K562 (cell line): ENCODE measurements around the gene MIDN. TPM values are rescaled to one million over a fixed set of nuclear protein-coding genes. Genes with fewer than 3 reads are reported as not detected.
A peak's percentile ranks its signal among the peaks of the same experiment; 100 is the strongest.

Experiments used
- ATAC-seq: fragments of 200-7000 bp; cut with Tn5 transposase; 3 replicates; pipeline ENCODE4 v1.9.1; 2020; ENCODE audit warnings: moderate library complexity
- BruUV-seq: library from RNA; stranded (reverse); fragments of 400-500 nt; replicated peaks from 2 replicates; lab custom pipeline; 2021; lab: Mats Ljungman, UMichigan
- CTCF ChIA-PET: fragments of 300-600 bp; formaldehyde crosslinking; extraction: SDS; loops from one replicate; lab custom pipeline; 2021; ENCODE audit warnings: low intra/inter-chr PET ratio; lab: Yijun Ruan, JAX
- POLR2A ChIA-PET: fragments of 300-600, 350-650 bp; sonication (Branson Sonifier 250); formaldehyde crosslinking; extraction: SDS; loops from one replicate; lab custom pipeline; 2021; ENCODE audit warnings: antibody characterized with exemption, inconsistent platforms; lab: Yijun Ruan, JAX
- DNase-seq, 4 experiments: peaks; one replicate each; pipeline versions ENCODE4 v3.0.0 to v3.0.0-alpha.2; 2011 to 2018; ENCODE audit warnings: low spot score in 3 of 4, mixed read lengths in 3 of 4; ENCODE audit errors: extremely low read depth in 1 of 4
- FAIRE-seq: peaks from 2 replicates; lab custom pipeline; 2011; peaks lifted over from hg19 to GRCh38; lab: Jason Lieb, UNC
- H2AFZ ChIP-seq: 2 replicates; pipeline ENCODE4 v1.6.0; 2011; ENCODE audit warnings: low read depth, low read length, control low read depth, inconsistent platforms
- H3K27ac ChIP-seq: fragments of 200-600 bp; 3 replicates; pipeline ENCODE4 v1.8.0; 2011; ENCODE audit warnings: low read depth, mild to moderate bottlenecking, control low read depth, inconsistent platforms, low read length, moderate library complexity, mixed read lengths; ENCODE audit errors: extremely low read depth
- H3K27me3 ChIP-seq, 2 experiments: fragments of 300-600 bp in 1 of 2; 2 replicates in 1 of 2; 3 replicates in 1 of 2; pipeline versions ENCODE4 v1.6.0 to v1.8.0; 2011; ENCODE audit warnings: inconsistent platforms in 2 of 2, low read length in 2 of 2, mild to moderate bottlenecking in 1 of 2, mixed read lengths in 1 of 2, moderate library complexity in 1 of 2; ENCODE audit not compliant: control insufficient read depth in 2 of 2, insufficient read depth in 2 of 2
- H3K36me3 ChIP-seq: fragments of 300-600 bp; 3 replicates; pipeline ENCODE4 v1.8.0; 2011; ENCODE audit warnings: mild to moderate bottlenecking, low read length, inconsistent platforms; ENCODE audit not compliant: control insufficient read depth, insufficient read depth
- H3K4me1 ChIP-seq, 2 experiments: fragments of 200-600 bp in 1 of 2; replicated peaks in 1 of 2; 2 replicates in 1 of 2; 3 replicates in 1 of 2; pipeline versions ENCODE4 v1.5.1 to v1.8.0; 2011; ENCODE audit warnings: inconsistent platforms in 2 of 2, low read length in 2 of 2, mild to moderate bottlenecking in 1 of 2, mixed read lengths in 1 of 2, moderate library complexity in 1 of 2; ENCODE audit not compliant: control insufficient read depth in 2 of 2, insufficient read depth in 2 of 2
- H3K4me2 ChIP-seq: 2 replicates; pipeline ENCODE4 v1.6.1; 2011; ENCODE audit warnings: low read length, control low read depth, inconsistent platforms, mixed read lengths; ENCODE audit not compliant: insufficient read depth
- H3K4me3 ChIP-seq: fragments of 200-600 bp; sonication (generic), shearing (Covaris generic); 2 replicates; pipeline ENCODE4 v1.5.1; 2016; ENCODE audit warnings: control low read depth, inconsistent platforms
- H3K79me2 ChIP-seq: fragments of 200-600 bp; 3 replicates; pipeline ENCODE4 v1.8.0; 2011; ENCODE audit warnings: low read length, inconsistent platforms; ENCODE audit not compliant: control insufficient read depth, insufficient read depth
- H3K9ac ChIP-seq, 2 experiments: 2 replicates each; pipeline versions ENCODE4 v1.6.0 to v1.6.1; 2011; ENCODE audit warnings: low read depth in 2 of 2, low read length in 2 of 2, control low read depth in 1 of 2, inconsistent platforms in 1 of 2, mild to moderate bottlenecking in 1 of 2, mixed read lengths in 1 of 2; ENCODE audit not compliant: insufficient read depth in 1 of 2
- H3K9me1 ChIP-seq: one replicate; pipeline ENCODE4 v1.6.0; 2011; ENCODE audit warnings: inconsistent platforms, mild to moderate bottlenecking, low read length, moderate library complexity; ENCODE audit not compliant: control insufficient read depth, insufficient read depth
- H3K9me3 ChIP-seq: replicated peaks from 2 replicates; pipeline ENCODE4 v1.5.1; 2011; ENCODE audit warnings: low read depth, low read length, inconsistent platforms; ENCODE audit not compliant: control insufficient read depth, insufficient read depth
- H4K20me1 ChIP-seq: replicated peaks from 2 replicates; pipeline ENCODE4 v1.6.1; 2011; ENCODE audit warnings: low read length, inconsistent platforms, mixed read lengths; ENCODE audit not compliant: control insufficient read depth, insufficient read depth
- ELF4 ChIP-seq: fragments of 450-650 bp; formaldehyde crosslinking; IDR thresholded peaks from 2 replicates; pipeline ENCODE4 v1.4.0; 2022; ENCODE audit warnings: missing genetic modification characterization
- JUN ChIP-seq, 2 experiments: sonication (generic) in 1 of 2; formaldehyde crosslinking in 1 of 2; IDR thresholded peaks; 2 replicates each; pipeline versions ENCODE4 v1.6.1 to v1.8.0; 2012 to 2022; ENCODE audit warnings: borderline replicate concordance in 2 of 2, mild to moderate bottlenecking in 2 of 2, improper control_type of control experiment in 1 of 2, low read depth in 1 of 2, low read length in 1 of 2, missing genetic modification reagents in 1 of 2
- MTA3 ChIP-seq: fragments of 450-650 bp; formaldehyde crosslinking; IDR thresholded peaks from 2 replicates; pipeline ENCODE4 v1.6.1; 2017; ENCODE audit warnings: mild to moderate bottlenecking, borderline replicate concordance
- MYC ChIP-seq, 2 experiments: fragments of 250-450 bp in 1 of 2; sonication (Bioruptor Pico) in 1 of 2; IDR thresholded peaks; 2 replicates each; pipeline versions ENCODE4 v1.5.1 to v1.6.1; 2012 to 2021; ENCODE audit warnings: low read depth in 2 of 2, borderline replicate concordance in 1 of 2, improper control_type of control experiment in 1 of 2, low read length in 1 of 2, mild to moderate bottlenecking in 1 of 2, moderate library complexity in 1 of 2
- NCOR1 ChIP-seq: fragments of 450-650 bp; IDR thresholded peaks from 2 replicates; pipeline ENCODE4 v1.6.1; 2016; ENCODE audit warnings: mild to moderate bottlenecking, moderate library complexity
- RUNX1 ChIP-seq: sonication (generic); IDR thresholded peaks from 2 replicates; pipeline ENCODE4 v1.6.1; 2016; ENCODE audit warnings: antibody characterized with exemption, low read depth
- SIN3B ChIP-seq: fragments of 450-650 bp; IDR thresholded peaks from 2 replicates; pipeline ENCODE4 v1.6.1; 2017; ENCODE audit warnings: low read depth, mild to moderate bottlenecking, moderate library complexity
- SNRNP70 ChIP-seq: fragments of 200-400 bp; formaldehyde crosslinking; optimal IDR thresholded peaks from 2 replicates; pipeline ENCODE3; 2017; ENCODE audit warnings: low read depth, low read length
- TGIF2 ChIP-seq: sonication (generic); formaldehyde crosslinking; IDR thresholded peaks from 2 replicates; pipeline ENCODE4 v1.8.1; 2022; ENCODE audit warnings: mild to moderate bottlenecking, missing genetic modification reagents, moderate library complexity
- YY1 ChIP-seq, 3 experiments: IDR thresholded peaks; 2 replicates each; pipeline ENCODE4 v1.6.1; 2011; ENCODE audit warnings: low read length in 2 of 3, mild to moderate bottlenecking in 2 of 3, moderate library complexity in 2 of 3, borderline replicate concordance in 1 of 3, control low read depth in 1 of 3, low read depth in 1 of 3; ENCODE audit not compliant: insufficient read depth in 3 of 3, insufficient replicate concordance in 2 of 3, control insufficient read depth in 1 of 3, insufficient read length in 1 of 3; ENCODE audit errors: extremely low read depth in 1 of 3
- ZNF668 ChIP-seq: fragments of 250-450 bp; sonication (Bioruptor Pico); IDR thresholded peaks from 2 replicates; pipeline ENCODE4 v1.8.0; 2022; ENCODE audit warnings: mild to moderate bottlenecking, inconsistent platforms
- ZSCAN32 ChIP-seq: fragments of 450-650 bp; formaldehyde crosslinking; IDR thresholded peaks from 2 replicates; pipeline ENCODE4 v1.4.0; 2020; ENCODE audit warnings: mild to moderate bottlenecking, moderate library complexity
- WGBS: fragments of 100-300 bp; shearing (Covaris generic); methylation state at CpG from one replicate; pipeline ENCODE4 v1.1.6; 2016; ENCODE audit warnings: low coverage, mixed read lengths; ENCODE audit not compliant: insufficient coverage; ENCODE audit errors: missing lambda C conversion rate; 5-methylcytosine and 5-hydroxymethylcytosine counted together
- in situ Hi-C: fragments of 300-500 bp; cut with MboI; formaldehyde crosslinking; loops from 4 replicates; pipeline ENCODE4 v1.15.0; 2018; ENCODE audit warnings: inconsistent platforms, mixed read lengths
- intact Hi-C: fragments of 100-400 bp; cut with micrococcal nuclease; formaldehyde crosslinking; loops from 2 replicates; pipeline ENCODE4 v1.14.2; 2022
- polyA plus RNA-seq, 8 experiments: library from polyadenylated mRNA; depleted of rRNA in 4 of 8; stranded (reverse) in 5 of 8; unstranded in 3 of 8; fragments of >200 nt; fragmentation: Nextera tagmentation in 2 of 8; fragmentation: Illumina TruSeq in 1 of 8; extraction: Ambion mirVana in 2 of 8; extraction: Trizol in 1 of 8; gene quantifications; 2 replicates each; pipeline versions ENCODE4 v1.2.1 to v1.2.3, GENCODE V29; 2011 to 2014; ENCODE audit warnings: inconsistent platforms in 1 of 8, missing spikeins in 1 of 8
- total RNA-seq, 7 experiments: library from RNA; depleted of rRNA in 6 of 7; stranded (reverse); fragments of >200 nt in 6 of 7; fragmentation: Illumina TruSeq in 2 of 7; extraction: Trizol in 2 of 7; gene quantifications; 2 replicates each; pipeline versions ENCODE4 v1.2.1 to v1.2.3, GENCODE V29; 2011 to 2021; ENCODE audit warnings: low replicate concordance in 1 of 7
- TF ChIP-seq, protein P1 (sequence below): sonication (generic); formaldehyde crosslinking; IDR thresholded peaks from 2 replicates; pipeline ENCODE4 v1.8.0; 2022; ENCODE audit warnings: missing genetic modification reagents, mild to moderate bottlenecking, borderline replicate concordance
- TF ChIP-seq, protein P2 (sequence below): sonication (generic); formaldehyde crosslinking; IDR thresholded peaks from 2 replicates; pipeline ENCODE4 v1.9.0; 2022; ENCODE audit warnings: mild to moderate bottlenecking, missing genetic modification reagents
- TF ChIP-seq, protein P3 (sequence below): IDR thresholded peaks from 2 replicates; pipeline ENCODE4 v1.6.1; 2011; ENCODE audit warnings: borderline replicate concordance, low read depth, mild to moderate bottlenecking, moderate library complexity, low read length; ENCODE audit not compliant: insufficient read depth, poor library complexity, severe bottlenecking
- TF ChIP-seq, protein P4 (sequence below): fragments of 250-450 bp; sonication (Bioruptor Pico); IDR thresholded peaks from 2 replicates; pipeline ENCODE4 v1.4.0; 2020; ENCODE audit warnings: mild to moderate bottlenecking, moderate library complexity

Gene MIDN
- total and polyA plus RNA-seq, 9 of the 15 experiments (the other 6 are each of a cell fraction or from before 2014, with no cell fraction given), result 0.17 to 120 (median 10.1) TPM

DNA sequence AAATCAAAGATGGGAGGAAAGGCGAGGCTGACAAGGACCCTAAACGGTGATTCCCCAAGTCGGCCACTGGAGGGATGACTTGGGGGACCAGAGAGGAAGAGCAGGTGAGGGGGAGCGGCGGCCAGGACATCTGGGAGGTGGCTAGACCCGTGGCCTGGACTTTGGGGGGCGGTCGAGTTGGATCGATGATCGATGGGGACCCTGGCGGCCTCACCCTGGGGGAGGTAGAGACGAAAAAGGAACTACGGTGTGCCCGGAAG, 13.1 kb downstream of the MIDN start:
- intact Hi-C loops, result no loop called here
- DNase-seq (no peak), FAIRE-seq (no peak), ATAC-seq (no peak)
- WGBS, result 24% methylated on average over 14 of the region's 14 CpGs
- Histone ChIP-seq H3K9ac (peak overlapping the region; percentile 71 to 92), H3K79me2 (peaks cover 20% of the 10 kb centered on the region; the same call in 2 of the 3 replicates), H3K4me1 (peaks cover 64 to 95% of the 10 kb centered on the region in 2 experiments), H3K9me3 (no peaks in the 10 kb centered on the region), H3K27ac (peak overlapping the region; percentile 83), H3K4me3 (peak overlapping the region; percentile 66), H3K9me1 (no peaks in the 10 kb centered on the region), H3K36me3 (peaks cover 22% of the 10 kb centered on the region; the same call in 2 of the 3 replicates), H2AFZ (peak overlapping the region; percentile 52; the same call in 1 of the 2 replicates), H3K27me3 (no peaks in the 10 kb centered on the region), H4K20me1 (0 out of 2 replicates have a peak, but pooled peaks cover 7% of the 10 kb centered on the region), H3K4me2 (peak overlapping the region; percentile 84)
- CTCF ChIA-PET, result no interaction called here
- BruUV-seq, result no TSS peak
- in situ Hi-C loops, result no loop called here
- POLR2A ChIA-PET, result interaction anchor here (1.1 to 2.6 kb wide), 2 partner anchors 9 to 11 kb away, joined by 3 to 14 read pairs; no protein-coding TSS in a partner anchor
- TF ChIP-seq, protein P1, sequence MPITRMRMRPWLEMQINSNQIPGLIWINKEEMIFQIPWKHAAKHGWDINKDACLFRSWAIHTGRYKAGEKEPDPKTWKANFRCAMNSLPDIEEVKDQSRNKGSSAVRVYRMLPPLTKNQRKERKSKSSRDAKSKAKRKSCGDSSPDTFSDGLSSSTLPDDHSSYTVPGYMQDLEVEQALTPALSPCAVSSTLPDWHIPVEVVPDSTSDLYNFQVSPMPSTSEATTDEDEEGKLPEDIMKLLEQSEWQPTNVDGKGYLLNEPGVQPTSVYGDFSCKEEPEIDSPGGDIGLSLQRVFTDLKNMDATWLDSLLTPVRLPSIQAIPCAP (CRISPR knock-in tag), result 0 out of 2 replicates have a peak, but pooled peaks have one; percentile 10
- TF ChIP-seq TGIF2 (CRISPR knock-in tag) (no peak), RUNX1 (no peak), SIN3B (no peak), ZSCAN32 (CRISPR knock-in tag) (no peak), MYC (IDR thresholded peaks at IDR 0.05; ENCODE audit: low read depth, low read length) (no peak), MYC (CRISPR knock-in tag; IDR thresholded peaks at IDR 0.05; ENCODE audit: borderline replicate concordance, low read depth) (no peak), ZNF668 (CRISPR knock-in tag) (no peak), SNRNP70 (no peak), JUN (IDR thresholded peaks at IDR 0.05; ENCODE audit: borderline replicate concordance, low read depth, low read length) (no peak), JUN (CRISPR knock-in tag; IDR thresholded peaks at IDR 0.05; ENCODE audit: borderline replicate concordance) (no peak), YY1 (IDR thresholded peaks at IDR 0.05; ENCODE audit: borderline replicate concordance in 1 of 3, control insufficient read depth in 1 of 3, extremely low read depth in 1 of 3, insufficient read depth in 3 of 3, insufficient read length in 1 of 3, insufficient replicate concordance in 2 of 3, low read depth in 1 of 3, low read length in 2 of 3) (peak in 1 of 3 experiments; percentile 7), MTA3 (0 out of 2 replicates have a peak, but pooled peaks have one; percentile 13), ELF4 (0 out of 2 replicates have a peak, but pooled peaks have one; percentile 41), NCOR1 (no peak)
- TF ChIP-seq, protein P2, sequence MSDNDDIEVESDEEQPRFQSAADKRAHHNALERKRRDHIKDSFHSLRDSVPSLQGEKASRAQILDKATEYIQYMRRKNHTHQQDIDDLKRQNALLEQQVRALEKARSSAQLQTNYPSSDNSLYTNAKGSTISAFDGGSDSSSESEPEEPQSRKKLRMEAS, result no peak; the same call in 1 of the 2 replicates
- TF ChIP-seq, protein P3, sequence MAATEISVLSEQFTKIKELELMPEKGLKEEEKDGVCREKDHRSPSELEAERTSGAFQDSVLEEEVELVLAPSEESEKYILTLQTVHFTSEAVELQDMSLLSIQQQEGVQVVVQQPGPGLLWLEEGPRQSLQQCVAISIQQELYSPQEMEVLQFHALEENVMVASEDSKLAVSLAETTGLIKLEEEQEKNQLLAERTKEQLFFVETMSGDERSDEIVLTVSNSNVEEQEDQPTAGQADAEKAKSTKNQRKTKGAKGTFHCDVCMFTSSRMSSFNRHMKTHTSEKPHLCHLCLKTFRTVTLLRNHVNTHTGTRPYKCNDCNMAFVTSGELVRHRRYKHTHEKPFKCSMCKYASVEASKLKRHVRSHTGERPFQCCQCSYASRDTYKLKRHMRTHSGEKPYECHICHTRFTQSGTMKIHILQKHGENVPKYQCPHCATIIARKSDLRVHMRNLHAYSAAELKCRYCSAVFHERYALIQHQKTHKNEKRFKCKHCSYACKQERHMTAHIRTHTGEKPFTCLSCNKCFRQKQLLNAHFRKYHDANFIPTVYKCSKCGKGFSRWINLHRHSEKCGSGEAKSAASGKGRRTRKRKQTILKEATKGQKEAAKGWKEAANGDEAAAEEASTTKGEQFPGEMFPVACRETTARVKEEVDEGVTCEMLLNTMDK, result no peak
- TF ChIP-seq, protein P4, sequence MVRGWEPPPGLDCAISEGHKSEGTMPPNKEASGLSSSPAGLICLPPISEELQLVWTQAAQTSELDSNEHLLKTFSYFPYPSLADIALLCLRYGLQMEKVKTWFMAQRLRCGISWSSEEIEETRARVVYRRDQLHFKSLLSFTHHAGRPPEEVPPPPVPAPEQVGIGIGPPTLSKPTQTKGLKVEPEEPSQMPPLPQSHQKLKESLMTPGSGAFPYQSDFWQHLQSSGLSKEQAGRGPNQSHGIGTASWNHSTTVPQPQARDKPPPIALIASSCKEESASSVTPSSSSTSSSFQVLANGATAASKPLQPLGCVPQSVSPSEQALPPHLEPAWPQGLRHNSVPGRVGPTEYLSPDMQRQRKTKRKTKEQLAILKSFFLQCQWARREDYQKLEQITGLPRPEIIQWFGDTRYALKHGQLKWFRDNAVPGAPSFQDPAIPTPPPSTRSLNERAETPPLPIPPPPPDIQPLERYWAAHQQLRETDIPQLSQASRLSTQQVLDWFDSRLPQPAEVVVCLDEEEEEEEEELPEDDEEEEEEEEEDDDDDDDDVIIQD (CRISPR knock-in tag), result no peak
